B cell (primary cell): ENCODE measurements around the gene METTL5. TPM values are rescaled to one million over a fixed set of nuclear protein-coding genes. Genes with fewer than 3 reads are reported as not detected.

ENCODE experiments used
- ATAC-seq: fragments of 200-7000 bp; cut with Tn5 transposase; one replicate; pipeline ENCODE4 v1.10.0; 2021; ENCODE audit warnings: low read depth, mild to moderate bottlenecking, moderate number of reproducible peaks, moderate library complexity
- CTCF ChIA-PET: fragments of 350-600 bp; sonication (Branson Sonifier 250); formaldehyde crosslinking; loops from one replicate; lab custom pipeline; 2021; ENCODE audit warnings: antibody characterized with exemption, inconsistent platforms; lab: Charles Lee
- POLR2A ChIA-PET: fragments of 350-600 bp; sonication (Branson Sonifier 250); formaldehyde crosslinking; loops from one replicate; lab custom pipeline; 2021; ENCODE audit warnings: antibody characterized with exemption; lab: Charles Lee
- DNase-seq: peaks from one replicate; pipeline ENCODE4 v3.0.0; 2013
- H2AFZ ChIP-seq: 2 replicates; pipeline ENCODE4 v1.6.1; 2012; ENCODE audit warnings: mild to moderate bottlenecking, low read depth, low read length; ENCODE audit not compliant: insufficient read depth, poor library complexity, severe bottlenecking
- H3K27ac ChIP-seq, 2 donors: 1 replicate in 1 of 2; 2 replicates in 1 of 2; pipeline ENCODE4 v1.5.1; 2012 to 2013; ENCODE audit warnings: low read length in 2 of 2, mild to moderate bottlenecking in 2 of 2, moderate library complexity in 1 of 2
- H3K27me3 ChIP-seq, 4 experiments: fragments of 200-600 bp in 1 of 4; sonication (generic) in 1 of 4; replicated peaks in 1 of 4; 1 replicate in 2 of 4; 2 replicates in 2 of 4; pipeline versions ENCODE4 v1.6.1 to v1.7.0; 2013 to 2016; ENCODE audit warnings: low read length in 3 of 4, mild to moderate bottlenecking in 2 of 4, mixed read lengths in 1 of 4, moderate library complexity in 1 of 4; ENCODE audit not compliant: insufficient read depth in 4 of 4, control insufficient read depth in 3 of 4; ENCODE audit errors: control extremely low read depth in 1 of 4
- H3K36me3 ChIP-seq, 2 experiments: replicated peaks in 1 of 2; 1 replicate in 1 of 2; 2 replicates in 1 of 2; pipeline versions ENCODE4 v1.6.1 to v1.7.1; 2013; ENCODE audit warnings: low read length in 1 of 2; ENCODE audit not compliant: insufficient read depth in 2 of 2, control insufficient read depth in 1 of 2; ENCODE audit errors: control extremely low read depth in 1 of 2, extremely low read depth in 1 of 2
- H3K4me1 ChIP-seq, 2 donors: fragments of 200-600 bp in 1 of 2; sonication (generic) in 1 of 2; 1 replicate in 1 of 2; 2 replicates in 1 of 2; pipeline versions ENCODE4 v1.5.1 to v1.6.1; 2013 to 2017; ENCODE audit warnings: low read length in 2 of 2; ENCODE audit not compliant: control insufficient read depth in 2 of 2, insufficient read depth in 2 of 2
- H3K4me2 ChIP-seq: replicated peaks from 2 replicates; pipeline ENCODE3; 2012; ENCODE audit warnings: mild to moderate bottlenecking, low read depth, low read length; ENCODE audit not compliant: poor library complexity, severe bottlenecking
- H3K4me3 ChIP-seq, 5 experiments: fragments of 200-600 bp in 1 of 5; sonication (generic) in 1 of 5; 1 replicate in 3 of 5; 2 replicates in 2 of 5; pipeline versions ENCODE4 v1.5.1 to v1.7.0; 2011 to 2016; ENCODE audit warnings: low read length in 4 of 5, mild to moderate bottlenecking in 4 of 5, low read depth in 2 of 5, control low read depth in 1 of 5, moderate library complexity in 1 of 5; ENCODE audit not compliant: insufficient read depth in 1 of 5; ENCODE audit errors: control extremely low read depth in 1 of 5, extremely low read depth in 1 of 5
- H3K79me2 ChIP-seq: fragments of 200-600 bp; sonication (generic); one replicate; pipeline ENCODE4 v1.6.0; 2016; ENCODE audit warnings: low read length; ENCODE audit not compliant: control insufficient read depth, insufficient read depth
- H3K9ac ChIP-seq: fragments of 200-600 bp; sonication (generic); 2 replicates; pipeline ENCODE4 v1.6.1; 2017; ENCODE audit warnings: mild to moderate bottlenecking, low read length, moderate library complexity
- H3K9me3 ChIP-seq, 3 donors: one replicate each; pipeline versions ENCODE4 v1.6.1 to v1.7.1; 2013; ENCODE audit warnings: low read length in 2 of 3; ENCODE audit not compliant: control insufficient read depth in 2 of 3, insufficient read depth in 1 of 3; ENCODE audit errors: control extremely low read depth in 1 of 3
- H4K20me1 ChIP-seq: 2 replicates; pipeline ENCODE4 v1.6.0; 2012; ENCODE audit warnings: mild to moderate bottlenecking, low read length; ENCODE audit not compliant: insufficient read depth, control insufficient read depth, poor library complexity, severe bottlenecking
- H3K27ac Mint-ChIP-seq: one replicate; pipeline ENCODE4 v1.8.0; 2021; ENCODE audit warnings: mixed read lengths
- H3K27me3 Mint-ChIP-seq: one replicate; pipeline ENCODE4 v1.8.0; 2021; ENCODE audit warnings: mixed read lengths
- H3K4me1 Mint-ChIP-seq: one replicate; pipeline ENCODE4 v1.8.0; 2021; ENCODE audit warnings: mixed read lengths
- H3K4me3 Mint-ChIP-seq: one replicate; pipeline ENCODE4 v1.8.0; 2021; ENCODE audit warnings: mixed read lengths
- H3K9me3 Mint-ChIP-seq: one replicate; pipeline ENCODE4 v1.8.0; 2022; ENCODE audit warnings: mixed read lengths; ENCODE audit not compliant: insufficient read depth
- EZH2 ChIP-seq: IDR thresholded peaks from 2 replicates; pipeline ENCODE4 v1.6.1; 2012; ENCODE audit warnings: borderline replicate concordance, low read depth, mild to moderate bottlenecking, moderate library complexity, low read length; ENCODE audit not compliant: insufficient read depth, poor library complexity, severe bottlenecking
- WGBS: methylation state at CpG from one replicate; pipeline ENCODE4 v1.1.5; 2013; ENCODE audit warnings: missing lambda C conversion rate; ENCODE audit not compliant: insufficient coverage; 5-methylcytosine and 5-hydroxymethylcytosine counted together
- intact Hi-C: fragments of 100-400 bp; cut with micrococcal nuclease; formaldehyde crosslinking; loops from one replicate; pipeline ENCODE4 v1.10.0; 2022
- polyA plus RNA-seq: library from polyadenylated mRNA; depleted of rRNA; stranded (reverse); fragments of >200 nt; gene quantifications from 2 replicates; pipeline ENCODE4 v1.2.3, GENCODE V29; 2012
- total RNA-seq, 2 donors: library from RNA; stranded (reverse); fragments of 120-200 nt in 1 of 2; gene quantifications; 1 replicate in 1 of 2; 2 replicates in 1 of 2; pipeline versions ENCODE4 v1.2.3 to v1.2.4, GENCODE V29; 2013 to 2022
- TF ChIP-seq, protein P1 (sequence below): fragments of 200-600 bp; IDR thresholded peaks from one replicate; pipeline ENCODE4 v1.8.0; 2022; ENCODE audit warnings: antibody characterized with exemption, mild to moderate bottlenecking

METTL5 gene
- total and polyA plus RNA-seq, 2 donors (not counting 1 experiment from before 2014, with no cell fraction given) = 12.7 to 36.4 TPM

DNA sequence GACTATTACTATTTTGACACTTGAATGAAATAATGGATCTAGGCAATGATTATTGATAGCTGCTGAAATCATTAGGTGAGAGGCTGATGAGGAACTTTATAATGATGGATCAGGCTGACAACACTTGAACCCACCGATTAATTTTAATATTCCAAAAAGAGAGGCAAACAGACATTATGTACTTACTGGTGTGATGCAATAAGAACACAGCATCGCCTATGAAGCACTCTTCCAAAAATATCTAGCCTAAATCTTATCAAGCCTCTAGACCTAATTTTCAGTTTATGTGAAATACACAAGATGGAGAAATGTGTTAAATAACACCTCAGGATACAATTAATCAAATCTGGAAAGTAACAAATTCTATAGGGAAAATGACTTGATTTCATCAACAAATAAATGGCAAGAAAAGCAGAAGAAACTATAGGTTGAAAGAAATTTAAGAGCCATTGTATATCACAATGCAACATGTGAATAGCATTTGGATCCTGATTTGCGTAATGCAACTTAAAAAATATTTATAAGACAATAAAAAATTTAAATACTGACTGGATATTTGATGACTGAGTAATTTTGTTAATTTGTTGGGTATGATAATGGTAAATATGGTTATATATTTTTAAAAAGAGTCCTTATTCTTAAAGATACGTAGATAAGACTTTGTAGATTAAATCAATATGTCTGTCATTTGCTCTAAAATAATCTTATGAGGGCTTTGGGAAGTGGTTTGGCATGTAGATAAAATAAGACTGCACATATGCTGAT is 43.3 kb downstream of the METTL5 start:
- H3K4me3 Mint-ChIP-seq = no peak overlapping the region
- H3K36me3 ChIP-seq = no peaks in the 10 kb centered on the region
- no peak for ATAC-seq
- no peaks in the 10 kb centered on the region for H4K20me1 ChIP-seq
- no peaks in the 10 kb centered on the region for H3K9me3 Mint-ChIP-seq
- no peak for TF ChIP-seq EZH2
- TF ChIP-seq, protein P1, sequence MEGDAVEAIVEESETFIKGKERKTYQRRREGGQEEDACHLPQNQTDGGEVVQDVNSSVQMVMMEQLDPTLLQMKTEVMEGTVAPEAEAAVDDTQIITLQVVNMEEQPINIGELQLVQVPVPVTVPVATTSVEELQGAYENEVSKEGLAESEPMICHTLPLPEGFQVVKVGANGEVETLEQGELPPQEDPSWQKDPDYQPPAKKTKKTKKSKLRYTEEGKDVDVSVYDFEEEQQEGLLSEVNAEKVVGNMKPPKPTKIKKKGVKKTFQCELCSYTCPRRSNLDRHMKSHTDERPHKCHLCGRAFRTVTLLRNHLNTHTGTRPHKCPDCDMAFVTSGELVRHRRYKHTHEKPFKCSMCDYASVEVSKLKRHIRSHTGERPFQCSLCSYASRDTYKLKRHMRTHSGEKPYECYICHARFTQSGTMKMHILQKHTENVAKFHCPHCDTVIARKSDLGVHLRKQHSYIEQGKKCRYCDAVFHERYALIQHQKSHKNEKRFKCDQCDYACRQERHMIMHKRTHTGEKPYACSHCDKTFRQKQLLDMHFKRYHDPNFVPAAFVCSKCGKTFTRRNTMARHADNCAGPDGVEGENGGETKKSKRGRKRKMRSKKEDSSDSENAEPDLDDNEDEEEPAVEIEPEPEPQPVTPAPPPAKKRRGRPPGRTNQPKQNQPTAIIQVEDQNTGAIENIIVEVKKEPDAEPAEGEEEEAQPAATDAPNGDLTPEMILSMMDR = no peak
- no peaks in the 10 kb centered on the region for H3K79me2 ChIP-seq
- H3K4me3 ChIP-seq = no peak overlapping the region
- H3K27me3 ChIP-seq = no peaks in the 10 kb centered on the region
- no CpG with 5 or more reads among the region's 4 CpGs for WGBS
- H3K27ac Mint-ChIP-seq = no peak overlapping the region
- H3K9me3 ChIP-seq = no peaks in the 10 kb centered on the region
- intact Hi-C loops = no loop called here
- no peak overlapping the region for H3K9ac ChIP-seq
- no peak overlapping the region for H2AFZ ChIP-seq
- no peaks in the 10 kb centered on the region for H3K4me1 Mint-ChIP-seq
- H3K4me1 ChIP-seq = no peaks in the 10 kb centered on the region
- no peak overlapping the region for H3K4me2 ChIP-seq
- ChIA-PET POLR2A (no interaction called here), CTCF (interaction anchor here (0.7 to 1.0 kb wide), 3 partner anchors 32 to 1874 kb away, joined by 3 to 4 read pairs (median 3); no protein-coding TSS in a partner anchor)
- H3K27ac ChIP-seq = no peak overlapping the region
- peaks cover 10% of the 10 kb centered on the region for H3K27me3 Mint-ChIP-seq
- DNase-seq = no peak

GRCh38 chr2:169778446-169778845 is 46.3 kb downstream of the METTL5 start:
- POLR2A ChIA-PET = no interaction called here
- no peak for ATAC-seq
- Mint-ChIP-seq H3K9me3 (no peaks in the 10 kb centered on the region), H3K4me3 (no peak overlapping the region), H3K27ac (no peak overlapping the region), H3K4me1 (no peaks in the 10 kb centered on the region), H3K27me3 (peaks cover 10% of the 10 kb centered on the region)
- H3K4me3 ChIP-seq = no peak overlapping the region
- no peaks in the 10 kb centered on the region for H3K36me3 ChIP-seq
- DNase-seq = no peak
- no peaks in the 10 kb centered on the region for H3K4me1 ChIP-seq
- no peak overlapping the region for H2AFZ ChIP-seq
- H3K9ac ChIP-seq = no peak overlapping the region
- TF ChIP-seq, protein P1 = no peak
- TF ChIP-seq EZH2 = no peak
- H3K79me2 ChIP-seq = no peaks in the 10 kb centered on the region
- intact Hi-C loops = no loop called here
- no peaks in the 10 kb centered on the region for H3K9me3 ChIP-seq
- H3K27ac ChIP-seq = no peak overlapping the region
- WGBS = no CpG with 5 or more reads among the region's 3 CpGs
- H3K27me3 ChIP-seq = no peaks in the 10 kb centered on the region
- no peaks in the 10 kb centered on the region for H4K20me1 ChIP-seq
- CTCF ChIA-PET = no interaction called here
- H3K4me2 ChIP-seq = no peak overlapping the region
